Fibroblast of peridontal ligament (primary cell): ENCODE results near the gene ACP2.
A peak's percentile ranks its signal among the peaks of the same experiment; 100 is the strongest.

Experiments used
- DNase-seq: peaks from one replicate; pipeline ENCODE4 v3.0.0-alpha.2; 2010; ENCODE audit errors: extremely low read depth

Gene ACP2

GRCh38 chr11:47269002-47269828 lies 20.6 kb upstream of the ACP2 start:
- DNase-seq, result peak; percentile 71

DNA sequence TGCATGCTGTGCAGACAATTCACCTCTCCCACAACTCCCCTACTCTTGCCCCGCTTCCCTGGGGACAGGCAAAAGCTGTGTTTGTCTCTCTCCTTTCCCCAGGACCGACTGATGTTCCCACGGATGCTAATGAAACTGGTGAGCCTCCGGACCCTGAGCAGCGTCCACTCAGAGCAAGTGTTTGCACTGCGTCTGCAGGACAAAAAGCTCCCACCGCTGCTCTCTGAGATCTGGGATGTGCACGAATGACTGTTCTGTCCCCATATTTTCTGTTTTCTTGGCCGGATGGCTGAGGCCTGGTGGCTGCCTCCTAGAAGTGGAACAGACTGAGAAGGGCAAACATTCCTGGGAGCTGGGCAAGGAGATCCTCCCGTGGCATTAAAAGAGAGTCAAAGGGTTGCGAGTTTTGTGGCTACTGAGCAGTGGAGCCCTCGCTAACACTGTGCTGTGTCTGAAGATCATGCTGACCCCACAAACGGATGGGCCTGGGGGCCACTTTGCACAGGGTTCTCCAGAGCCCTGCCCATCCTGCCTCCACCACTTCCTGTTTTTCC lies 19.9 kb upstream of the ACP2 start:
- DNase-seq, result no peak

GRCh38 chr11:47267876-47268275 lies 19.3 kb upstream of the ACP2 start:
- DNase-seq, result no peak

GRCh38 chr11:47264521-47264920 lies 15.9 kb upstream of the ACP2 start:
- DNase-seq, result no peak

DNA sequence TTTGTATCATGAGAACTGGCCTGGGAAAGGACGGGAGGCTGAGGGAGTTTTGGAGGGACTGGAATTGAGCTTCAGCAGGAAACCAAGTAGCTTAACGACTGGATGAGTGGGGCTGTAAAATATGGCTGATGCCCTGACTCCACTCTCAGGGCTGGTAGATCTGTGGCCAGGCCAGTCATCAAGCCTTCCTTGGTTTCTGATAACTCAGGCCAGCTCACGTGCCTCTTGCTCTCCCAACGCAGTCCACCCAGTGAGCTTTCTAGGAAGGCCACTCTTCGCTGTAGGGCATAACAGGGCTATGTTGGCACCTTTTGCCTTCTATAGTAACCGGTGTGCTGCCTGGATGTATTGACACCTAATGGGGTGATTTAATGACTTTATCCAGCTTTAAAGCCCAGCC lies 15.5 kb upstream of the ACP2 start:
- no peak for DNase-seq

DNA sequence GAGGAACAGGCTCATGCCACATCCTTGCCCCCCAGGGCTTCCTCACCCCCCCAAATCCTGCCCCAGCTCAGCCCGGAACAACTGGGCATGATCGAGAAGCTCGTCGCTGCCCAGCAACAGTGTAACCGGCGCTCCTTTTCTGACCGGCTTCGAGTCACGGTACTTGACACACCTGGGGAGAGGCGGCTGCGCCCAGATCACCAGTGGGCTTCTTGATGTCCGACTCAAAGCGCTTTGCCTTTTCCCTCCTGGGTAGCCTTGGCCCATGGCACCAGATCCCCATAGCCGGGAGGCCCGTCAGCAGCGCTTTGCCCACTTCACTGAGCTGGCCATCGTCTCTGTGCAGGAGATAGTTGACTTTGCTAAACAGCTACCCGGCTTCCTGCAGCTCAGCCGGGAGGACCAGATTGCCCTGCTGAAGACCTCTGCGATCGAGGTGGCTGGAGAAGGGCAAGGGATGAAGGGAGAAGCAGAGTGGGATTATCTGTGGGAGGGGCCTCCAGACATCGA lies 12.7 kb upstream of the ACP2 start:
- no peak for DNase-seq

DNA sequence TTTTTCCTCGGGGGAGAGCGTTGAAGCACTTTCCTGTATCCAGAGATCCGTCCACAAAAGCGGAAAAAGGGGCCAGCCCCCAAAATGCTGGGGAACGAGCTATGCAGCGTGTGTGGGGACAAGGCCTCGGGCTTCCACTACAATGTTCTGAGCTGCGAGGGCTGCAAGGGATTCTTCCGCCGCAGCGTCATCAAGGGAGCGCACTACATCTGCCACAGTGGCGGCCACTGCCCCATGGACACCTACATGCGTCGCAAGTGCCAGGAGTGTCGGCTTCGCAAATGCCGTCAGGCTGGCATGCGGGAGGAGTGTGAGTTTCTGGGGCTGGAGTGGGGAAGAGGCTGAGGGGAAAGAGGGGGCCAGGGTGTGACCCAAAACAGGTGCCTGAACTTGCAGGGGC lies 11.8 kb upstream of the ACP2 start:
- no peak for DNase-seq

DNA sequence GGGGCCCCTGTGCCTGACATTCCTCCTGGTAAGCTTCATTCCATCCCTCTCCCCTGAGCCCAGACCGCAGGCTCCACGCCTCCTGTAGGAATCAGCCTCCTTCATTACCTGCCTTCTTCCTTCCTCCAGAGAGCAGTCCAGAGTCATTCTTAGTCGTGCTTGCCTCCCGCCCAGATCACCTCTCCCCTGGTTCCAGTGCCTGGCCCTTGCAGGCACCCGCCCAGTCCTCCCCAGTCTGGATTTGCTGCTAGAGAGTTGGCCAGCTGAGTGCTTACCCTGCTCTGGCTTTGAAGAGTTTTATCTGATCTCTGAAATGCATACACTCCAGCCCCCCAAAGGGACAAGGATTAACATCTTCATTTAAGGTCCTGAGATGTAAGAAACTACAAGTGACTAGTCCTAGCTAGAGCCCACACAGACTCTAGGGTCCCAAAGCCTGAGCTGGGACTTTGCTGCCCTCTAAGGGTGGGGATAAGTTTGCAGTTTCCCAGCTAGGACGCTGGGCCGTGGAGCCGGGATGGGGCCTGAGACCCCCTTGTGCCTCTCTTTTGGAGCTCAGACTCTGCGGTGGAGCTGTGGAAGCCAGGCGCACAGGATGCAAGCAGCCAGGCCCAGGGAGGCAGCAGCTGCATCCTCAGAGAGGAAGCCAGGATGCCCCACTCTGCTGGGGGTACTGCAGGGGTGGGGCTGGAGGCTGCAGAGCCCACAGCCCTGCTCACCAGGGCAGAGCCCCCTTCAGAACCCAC lies 10.8 kb upstream of the ACP2 start:
- DNase-seq, result peak; percentile 48

DNA sequence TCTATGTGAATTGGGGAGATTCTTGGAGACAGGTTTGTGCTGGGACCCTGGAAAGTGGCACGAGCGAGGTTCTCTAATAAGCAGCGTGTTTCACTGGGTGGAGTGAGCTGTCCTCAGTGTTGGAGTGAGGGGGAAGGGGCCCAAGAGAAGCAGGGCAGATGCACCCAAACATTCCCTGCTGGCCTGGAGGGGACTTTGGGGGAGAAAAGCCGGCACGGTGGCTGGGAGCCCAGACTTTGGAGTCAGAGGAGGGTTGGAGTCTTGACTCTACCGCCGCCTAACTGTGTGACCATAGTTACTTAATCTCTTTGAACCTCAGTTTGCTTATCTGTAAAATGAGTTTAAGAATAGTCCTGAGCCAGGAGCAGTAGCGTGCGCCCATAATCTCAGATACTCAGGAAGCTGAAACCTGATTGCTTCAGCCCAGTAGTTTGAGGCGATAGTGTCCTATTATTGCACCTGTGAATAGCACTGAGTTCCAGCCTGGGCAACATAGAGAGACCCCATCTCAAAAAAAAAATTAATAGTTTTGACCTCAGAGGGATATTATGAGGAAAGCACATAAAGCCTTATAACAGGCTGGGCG lies 9.8 kb upstream of the ACP2 start:
- DNase-seq, result no peak

DNA sequence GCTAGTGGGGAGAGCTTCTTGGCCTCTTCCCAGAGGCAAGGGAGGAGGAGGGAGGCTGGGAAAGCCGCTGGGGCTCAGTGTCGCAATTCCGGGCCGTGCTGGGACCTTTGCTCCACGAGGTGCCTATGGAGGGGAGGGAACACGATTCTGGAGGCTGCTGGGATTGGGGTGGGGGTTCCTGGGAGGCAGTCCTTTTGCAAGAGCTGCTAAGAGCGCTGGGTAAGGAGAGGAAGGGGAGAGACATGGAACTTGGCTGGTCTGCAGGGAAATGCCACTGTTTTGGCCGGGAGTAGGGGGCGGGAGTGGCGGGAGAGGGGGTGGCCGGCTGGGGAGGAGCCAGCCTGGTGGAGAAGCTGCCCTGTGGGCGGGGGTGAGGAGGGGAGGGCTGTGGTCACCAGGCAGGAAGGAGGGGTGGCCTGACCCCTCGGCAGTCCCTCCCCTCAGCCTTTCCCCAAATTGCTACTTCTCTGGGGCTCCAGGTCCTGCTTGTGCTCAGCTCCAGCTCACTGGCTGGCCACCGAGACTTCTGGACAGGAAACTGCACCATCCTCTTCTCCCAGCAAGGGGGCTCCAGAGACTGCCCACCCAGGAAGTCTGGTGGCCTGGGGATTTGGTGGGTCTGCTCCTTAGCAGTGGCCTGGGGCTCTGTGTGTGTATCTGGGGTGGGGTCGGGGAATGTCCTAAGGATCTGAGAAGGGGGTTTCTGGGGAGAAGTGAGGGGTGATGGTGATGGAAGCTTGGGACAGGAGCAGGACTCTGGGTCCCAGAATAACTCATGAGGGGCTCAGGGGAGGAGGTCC lies 9.1 kb upstream of the ACP2 start, which contains the start of gene NR1H3:
Gene NR1H3 (plus strand): TSS at position 480 of the 800 bp plus-strand sequence. CDS start 1,221 bp downstream, outside the sequence.
- peak; percentile 61 for DNase-seq

GRCh38 chr11:47257177-47257516 lies 8.5 kb upstream of the ACP2 start:
- no peak for DNase-seq

- DNase-seq, result no peak
Observed at GRCh38 chr11:47256374-47256773, 7.8 kb upstream of the ACP2 start.

DNA sequence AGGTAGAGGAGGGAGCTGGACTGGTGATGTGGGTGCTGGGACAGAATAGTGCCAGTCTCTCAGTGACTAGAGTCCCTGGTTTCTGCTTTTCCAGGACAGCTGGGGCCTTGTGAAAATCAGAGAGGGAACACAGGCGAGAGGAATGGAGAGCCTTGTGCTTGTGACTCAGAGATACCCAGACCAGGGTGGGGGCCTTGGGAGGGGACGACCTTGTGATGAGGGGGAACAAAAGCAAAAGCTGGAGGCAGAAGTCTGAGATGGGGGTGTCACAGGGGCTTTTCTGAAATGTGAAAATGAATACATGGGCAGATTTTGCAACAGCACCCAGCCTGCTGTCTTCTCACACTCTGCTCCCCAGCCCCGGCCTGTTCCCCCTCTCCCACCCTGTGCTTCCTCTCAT lies 5.8 kb upstream of the ACP2 start:
- DNase-seq, result no peak

DNA sequence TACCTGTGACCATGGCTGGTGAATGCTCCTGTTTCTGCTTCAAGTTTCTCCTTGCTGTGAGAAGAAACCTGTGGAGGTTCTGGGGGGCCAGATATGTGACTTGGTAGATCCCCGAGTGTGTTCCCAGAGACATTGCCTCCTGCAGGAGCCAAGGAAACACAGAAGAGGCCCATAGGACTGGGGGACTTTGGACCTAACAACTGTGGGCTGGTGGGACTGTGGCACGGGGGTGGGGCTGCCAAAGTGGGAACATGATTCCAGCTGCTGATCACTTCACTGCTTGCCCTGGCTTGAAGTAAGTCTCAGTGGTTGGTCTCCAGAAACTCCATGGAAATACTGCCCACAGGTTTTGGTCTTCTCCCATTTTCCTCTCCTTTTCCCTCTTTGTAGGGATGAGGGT lies 5.0 kb upstream of the ACP2 start:
- no peak for DNase-seq

DNA sequence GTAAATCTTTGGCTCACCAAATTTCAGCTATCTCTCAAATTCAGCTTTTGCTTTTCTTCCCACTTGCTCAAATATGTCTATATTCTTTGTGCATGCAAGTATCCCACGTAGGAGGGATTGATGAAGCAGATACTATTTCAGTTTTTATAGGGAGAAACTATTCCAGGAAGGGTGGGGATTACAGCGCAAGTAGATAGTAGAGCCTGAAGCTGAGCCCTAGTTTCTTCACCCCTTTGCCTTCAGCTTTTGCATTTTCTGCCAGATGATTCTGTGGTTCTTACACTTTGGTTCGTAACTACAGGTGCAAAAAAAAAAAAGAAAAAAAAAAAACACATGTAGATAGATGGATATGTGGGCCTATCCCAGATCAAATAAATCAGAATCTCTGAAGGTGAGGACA lies 3.1 kb upstream of the ACP2 start:
- no peak for DNase-seq

- no peak for DNase-seq
Observed at GRCh38 chr11:47249378-47249715, 733 bp upstream of the ACP2 start.

GRCh38 chr11:47248304-47248663 lies 330 bp downstream of the ACP2 start:
- no peak for DNase-seq

- no peak for DNase-seq
Observed at GRCh38 chr11:47247502-47247901, 1.1 kb downstream of the ACP2 start.

- no peak for DNase-seq
Observed at GRCh38 chr11:47245611-47246357, 2.8 kb downstream of the ACP2 start.

DNA sequence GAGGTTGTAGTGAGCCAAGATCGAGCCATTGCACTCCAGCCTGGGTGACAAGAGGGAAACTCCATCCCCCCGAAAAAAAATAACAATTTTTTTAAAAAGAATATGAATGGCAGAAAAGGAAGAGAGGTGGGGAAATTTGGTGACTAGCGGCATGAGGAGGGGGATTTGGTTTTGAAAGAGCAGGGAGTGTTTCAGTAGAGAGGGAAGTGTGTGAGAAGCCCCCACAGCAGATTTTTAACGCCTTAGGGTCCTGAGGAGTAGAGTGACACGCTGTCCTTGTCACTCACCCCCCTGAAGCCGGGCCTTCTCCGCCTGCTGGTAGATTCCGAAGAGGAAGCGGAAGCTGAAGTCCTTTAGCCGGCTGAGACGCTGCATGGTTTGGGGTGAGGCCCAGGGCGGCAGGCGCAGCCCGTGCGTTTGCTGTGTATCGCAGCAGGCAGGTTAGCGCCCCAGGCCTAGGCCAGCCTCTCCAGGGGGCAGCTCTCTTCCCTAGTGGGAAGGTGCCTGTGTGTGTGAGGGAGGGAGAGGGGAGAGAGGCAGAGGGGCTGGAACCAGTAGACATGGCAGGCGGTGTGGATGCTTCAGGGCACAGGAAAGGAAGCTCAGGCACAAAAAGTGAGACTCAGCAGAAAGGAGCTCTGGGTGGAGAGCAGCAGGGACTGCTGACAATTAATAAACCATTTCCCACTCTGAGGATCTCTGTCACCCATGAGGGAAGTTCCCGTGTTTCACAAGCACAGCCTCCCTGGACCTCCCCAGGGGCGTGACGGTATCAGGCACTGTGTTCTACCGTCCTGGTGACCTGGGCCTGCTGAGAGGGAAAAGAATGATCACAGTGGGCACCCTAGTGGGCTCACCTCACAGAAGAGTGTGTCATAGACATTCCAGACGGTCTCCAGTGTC lies 3.9 kb downstream of the ACP2 start:
- DNase-seq, result no peak
